H9 (cell line): Measurements from ENCODE around the gene ALDH1B1. TPM values are rescaled to one million over a fixed set of nuclear protein-coding genes. Genes with fewer than 3 reads are reported as not detected.

Experiments
- DNase-seq: peaks from one replicate; pipeline ENCODE4 v3.0.0-alpha.2; 2017
- H2AFZ ChIP-seq: one replicate; pipeline ENCODE4 v1.6.1; 2013; ENCODE audit warnings: mild to moderate bottlenecking, low read length, control low read depth, moderate library complexity
- H2AK5ac ChIP-seq: 2 replicates; pipeline ENCODE4 v1.6.1; 2013; ENCODE audit warnings: low read length, control low read depth, mixed read lengths; ENCODE audit not compliant: insufficient read length
- H2BK120ac ChIP-seq: one replicate; pipeline ENCODE4 v1.6.1; 2013; ENCODE audit warnings: low read depth, mild to moderate bottlenecking, low read length, control low read depth, inconsistent platforms; ENCODE audit not compliant: poor library complexity, severe bottlenecking
- H2BK12ac ChIP-seq: 2 replicates; pipeline ENCODE4 v1.6.1; 2013; ENCODE audit warnings: low read length, control low read depth, mixed read lengths, low read depth; ENCODE audit not compliant: insufficient read length
- H2BK15ac ChIP-seq: 2 replicates; pipeline ENCODE4 v1.6.1; 2013; ENCODE audit warnings: low read depth, low read length, control low read depth
- H2BK20ac ChIP-seq: one replicate; pipeline ENCODE4 v1.6.1; 2013; ENCODE audit warnings: low read depth, mild to moderate bottlenecking, low read length, control low read depth, inconsistent platforms; ENCODE audit not compliant: poor library complexity, severe bottlenecking
- H2BK5ac ChIP-seq: 2 replicates; pipeline ENCODE4 v1.6.1; 2013; ENCODE audit warnings: low read length, control low read depth, mixed read lengths; ENCODE audit not compliant: insufficient read length
- H3K14ac ChIP-seq: 2 replicates; pipeline ENCODE4 v1.6.1; 2013; ENCODE audit warnings: low read length, control low read depth; ENCODE audit not compliant: insufficient read depth
- H3K18ac ChIP-seq: 2 replicates; pipeline ENCODE4 v1.6.1; 2013; ENCODE audit warnings: low read depth, mild to moderate bottlenecking, mixed read lengths, low read length, control low read depth; ENCODE audit not compliant: insufficient read length
- H3K23ac ChIP-seq: 2 replicates; pipeline ENCODE4 v1.6.1; 2013; ENCODE audit warnings: low read length, control low read depth, mixed read lengths, low read depth; ENCODE audit not compliant: insufficient read length
- H3K23me2 ChIP-seq: 2 replicates; pipeline ENCODE4 v1.6.1; 2013; ENCODE audit warnings: low read depth, mild to moderate bottlenecking, mixed read lengths, low read length, control low read depth; ENCODE audit not compliant: insufficient read length, poor library complexity, severe bottlenecking
- H3K27ac ChIP-seq: 2 replicates; pipeline ENCODE4 v1.5.1; 2013; ENCODE audit warnings: low read length, control low read depth, mixed read lengths, low read depth; ENCODE audit not compliant: insufficient read length
- H3K27me3 ChIP-seq: 2 replicates; pipeline ENCODE4 v1.6.1; 2013; ENCODE audit warnings: low read length, control low read depth, inconsistent platforms; ENCODE audit not compliant: insufficient read depth
- H3K4ac ChIP-seq: 2 replicates; pipeline ENCODE4 v1.6.1; 2013; ENCODE audit warnings: low read depth, mild to moderate bottlenecking, control low read depth, inconsistent platforms, low read length, moderate library complexity
- H3K4me1 ChIP-seq: 2 replicates; pipeline ENCODE4 v1.6.1; 2013; ENCODE audit warnings: low read length, control low read depth, inconsistent platforms; ENCODE audit not compliant: insufficient read depth
- H3K4me2 ChIP-seq: 2 replicates; pipeline ENCODE4 v1.6.1; 2013; ENCODE audit warnings: low read length, control low read depth, mixed read lengths; ENCODE audit not compliant: insufficient read length, insufficient read depth
- H3K56ac ChIP-seq: 2 replicates; pipeline ENCODE4 v1.6.1; 2013; ENCODE audit warnings: low read depth, mild to moderate bottlenecking, mixed read lengths, low read length, control low read depth; ENCODE audit not compliant: insufficient read length
- H3K79me1 ChIP-seq: 2 replicates; pipeline ENCODE4 v1.6.1; 2013; ENCODE audit warnings: low read depth, mild to moderate bottlenecking, moderate library complexity, low read length, control low read depth, inconsistent platforms; ENCODE audit not compliant: insufficient read depth, poor library complexity, severe bottlenecking
- H3K79me2 ChIP-seq: 2 replicates; pipeline ENCODE4 v1.6.1; 2013; ENCODE audit warnings: low read length, control low read depth, inconsistent platforms; ENCODE audit not compliant: insufficient read depth
- H3K9ac ChIP-seq: 2 replicates; pipeline ENCODE4 v1.6.1; 2013; ENCODE audit warnings: low read length, control low read depth, mixed read lengths; ENCODE audit not compliant: insufficient read length; ENCODE audit errors: extremely low read depth
- H3K9me3 ChIP-seq: one replicate; pipeline ENCODE4 v1.6.1; 2013; ENCODE audit warnings: low read depth, low read length, inconsistent platforms; ENCODE audit not compliant: control insufficient read depth
- H3T11ph ChIP-seq: one replicate; pipeline ENCODE4 v1.6.1; 2013; ENCODE audit warnings: mild to moderate bottlenecking, low read length, control low read depth, inconsistent platforms
- H4K20me1 ChIP-seq: one replicate; pipeline ENCODE4 v1.6.1; 2013; ENCODE audit not compliant: control insufficient read depth, insufficient read length, insufficient read depth
- H4K5ac ChIP-seq: 2 replicates; pipeline ENCODE4 v1.6.1; 2013; ENCODE audit warnings: low read depth, mild to moderate bottlenecking, mixed read lengths, low read length, control low read depth; ENCODE audit not compliant: insufficient read length
- H4K8ac ChIP-seq: replicated peaks from 2 replicates; pipeline ENCODE4 v1.6.1; 2013; ENCODE audit warnings: low read length, control low read depth, mixed read lengths, low read depth; ENCODE audit not compliant: insufficient read length
- H4K91ac ChIP-seq: 2 replicates; pipeline ENCODE4 v1.6.1; 2013; ENCODE audit warnings: low read depth, mild to moderate bottlenecking, moderate library complexity, mixed read lengths, low read length, control low read depth; ENCODE audit not compliant: insufficient read length
- H3K27ac Mint-ChIP-seq, 3 experiments: 2 replicates in 2 of 3; 3 replicates in 1 of 3; pipeline ENCODE4 v1.8.0; 2020 to 2021; ENCODE audit warnings: mixed read lengths in 3 of 3, mild to moderate bottlenecking in 1 of 3, moderate library complexity in 1 of 3
- H3K27me3 Mint-ChIP-seq: 2 replicates; pipeline ENCODE4 v1.8.0; 2021; ENCODE audit warnings: low read depth, mild to moderate bottlenecking, moderate library complexity, mixed read lengths
- H3K36me3 Mint-ChIP-seq, 3 experiments: 2 replicates in 2 of 3; 3 replicates in 1 of 3; pipeline ENCODE4 v1.8.0; 2020 to 2021; ENCODE audit warnings: low read depth in 3 of 3, mixed read lengths in 3 of 3; ENCODE audit not compliant: insufficient read depth in 1 of 3
- H3K4me1 Mint-ChIP-seq, 2 experiments: 2 replicates each; pipeline ENCODE4 v1.8.0; 2020; ENCODE audit warnings: mixed read lengths in 2 of 2
- H3K4me3 Mint-ChIP-seq, 2 experiments: 2 replicates in 1 of 2; 3 replicates in 1 of 2; pipeline ENCODE4 v1.8.0; 2020 to 2021; ENCODE audit warnings: mild to moderate bottlenecking in 2 of 2, mixed read lengths in 2 of 2, moderate library complexity in 1 of 2
- H3K9me3 Mint-ChIP-seq, 2 experiments: 2 replicates in 1 of 2; 3 replicates in 1 of 2; pipeline ENCODE4 v1.8.0; 2020; ENCODE audit warnings: mild to moderate bottlenecking in 2 of 2, mixed read lengths in 2 of 2, moderate library complexity in 1 of 2
- WGBS: extraction: QIAGEN DNeasy Blood & Tissue Kit; methylation state at CpG from one replicate; pipeline ENCODE4 v1.1.7; 2013; ENCODE audit warnings: missing lambda C conversion rate, low lambda C conversion rate, mixed read lengths; ENCODE audit not compliant: insufficient read length; ENCODE audit errors: extremely low coverage; 5-methylcytosine and 5-hydroxymethylcytosine counted together
- total RNA-seq: library from RNA; stranded (reverse); gene quantifications from 2 replicates; pipeline ENCODE4 v1.2.1, GENCODE V29; 2021
- TF ChIP-seq, protein P1 (sequence below): fragments of 200-600 bp; sonication (generic); conservative IDR thresholded peaks from 3 replicates; pipeline ENCODE4 v1.8.0; 2021; ENCODE audit warnings: antibody characterized with exemption, mild to moderate bottlenecking

The ALDH1B1 gene
- total RNA-seq, 1 experiment from 2014 or later, result 49.6 TPM

DNA sequence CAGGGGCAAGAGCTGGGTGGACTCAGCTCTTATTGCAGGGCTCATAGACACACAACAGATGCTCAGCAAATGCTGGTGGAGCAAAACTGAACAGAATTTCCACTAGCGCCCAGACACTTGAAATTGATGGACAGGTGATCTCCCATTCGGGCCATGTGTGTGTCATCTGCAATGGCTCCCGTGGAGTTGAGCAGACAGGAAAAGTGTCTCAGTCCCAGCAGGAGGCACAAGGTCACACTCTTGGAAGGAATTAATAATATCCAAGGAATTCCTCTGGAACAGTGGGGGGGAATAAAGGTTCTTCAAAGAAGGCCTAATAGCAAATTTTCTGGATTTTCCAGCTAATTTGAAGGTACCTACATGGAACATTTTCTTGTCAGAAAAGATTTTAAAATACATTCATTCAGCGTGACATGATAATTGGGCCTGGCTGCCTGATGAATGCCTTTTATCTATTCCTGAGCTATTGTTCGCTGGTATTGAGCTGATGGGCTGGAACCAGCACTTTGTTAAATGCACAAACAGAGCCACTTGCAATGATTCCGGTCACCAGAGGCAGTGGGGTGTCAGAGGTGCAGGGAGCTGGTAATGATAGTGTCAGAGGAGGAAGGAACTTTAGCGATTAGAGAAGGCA, 31.5 kb upstream of the ALDH1B1 start:
- no peak overlapping the region for H2AK5ac ChIP-seq
- H3K27ac ChIP-seq, result no peak overlapping the region
- DNase-seq, result no peak
- no peaks in the 10 kb centered on the region for H3K9me3 ChIP-seq
- Mint-ChIP-seq H3K27ac (no peak overlapping the region), H3K4me3 (no peak overlapping the region), H3K36me3 (no peaks in the 10 kb centered on the region), H3K9me3 (peaks cover 0 to 3% of the 10 kb centered on the region in 2 experiments; a peak in 2 of 5 replicates), H3K27me3 (peaks cover 52% of the 10 kb centered on the region), H3K4me1 (peaks cover 11 to 16% of the 10 kb centered on the region in 2 experiments)
- H2AFZ ChIP-seq, result no peak overlapping the region
- WGBS, result no CpG with 5 or more reads among the region's 7 CpGs
- no peak overlapping the region for H3K14ac ChIP-seq
- H4K8ac ChIP-seq, result no peak overlapping the region
- H3K4ac ChIP-seq, result no peak overlapping the region
- H4K91ac ChIP-seq, result no peak overlapping the region
- no peaks in the 10 kb centered on the region for H3K79me1 ChIP-seq
- H3K23me2 ChIP-seq, result no peaks in the 10 kb centered on the region
- H3T11ph ChIP-seq, result no peak overlapping the region
- no peak overlapping the region for H2BK5ac ChIP-seq
- no peak overlapping the region for H3K9ac ChIP-seq
- no peak overlapping the region for H3K18ac ChIP-seq
- no peaks in the 10 kb centered on the region for H3K79me2 ChIP-seq
- no peaks in the 10 kb centered on the region for H3K4me1 ChIP-seq
- H2BK20ac ChIP-seq, result no peak overlapping the region
- H2BK12ac ChIP-seq, result no peak overlapping the region
- H3K27me3 ChIP-seq, result no peaks in the 10 kb centered on the region
- no peak overlapping the region for H2BK120ac ChIP-seq
- no peak overlapping the region for H3K23ac ChIP-seq
- TF ChIP-seq, protein P1, sequence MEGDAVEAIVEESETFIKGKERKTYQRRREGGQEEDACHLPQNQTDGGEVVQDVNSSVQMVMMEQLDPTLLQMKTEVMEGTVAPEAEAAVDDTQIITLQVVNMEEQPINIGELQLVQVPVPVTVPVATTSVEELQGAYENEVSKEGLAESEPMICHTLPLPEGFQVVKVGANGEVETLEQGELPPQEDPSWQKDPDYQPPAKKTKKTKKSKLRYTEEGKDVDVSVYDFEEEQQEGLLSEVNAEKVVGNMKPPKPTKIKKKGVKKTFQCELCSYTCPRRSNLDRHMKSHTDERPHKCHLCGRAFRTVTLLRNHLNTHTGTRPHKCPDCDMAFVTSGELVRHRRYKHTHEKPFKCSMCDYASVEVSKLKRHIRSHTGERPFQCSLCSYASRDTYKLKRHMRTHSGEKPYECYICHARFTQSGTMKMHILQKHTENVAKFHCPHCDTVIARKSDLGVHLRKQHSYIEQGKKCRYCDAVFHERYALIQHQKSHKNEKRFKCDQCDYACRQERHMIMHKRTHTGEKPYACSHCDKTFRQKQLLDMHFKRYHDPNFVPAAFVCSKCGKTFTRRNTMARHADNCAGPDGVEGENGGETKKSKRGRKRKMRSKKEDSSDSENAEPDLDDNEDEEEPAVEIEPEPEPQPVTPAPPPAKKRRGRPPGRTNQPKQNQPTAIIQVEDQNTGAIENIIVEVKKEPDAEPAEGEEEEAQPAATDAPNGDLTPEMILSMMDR, result no peak
- H2BK15ac ChIP-seq, result no peak overlapping the region
- H3K4me2 ChIP-seq, result no peak overlapping the region
- H4K5ac ChIP-seq, result no peak overlapping the region
- H4K20me1 ChIP-seq, result no peaks in the 10 kb centered on the region
- no peak overlapping the region for H3K56ac ChIP-seq
